Inflammatory macrophage treated with lipopolysaccharide for 1 hour (primary cell): Measurements from ENCODE around the gene FNBP1L.
"Not testable (repeated sequence)": the region's sequence is repeated elsewhere in the genome, so short reads cannot be mapped to it uniquely, and the experiment has no call there.

Experiments used
- DNase-seq, 2 donors: peaks; one replicate each; pipeline ENCODE4 v3.0.0-alpha.2; 2020 to 2022

FNBP1L gene

GRCh38 chr1:93537924-93538323 lies 90.0 kb downstream of the FNBP1L start:
- DNase-seq, result no peak

- DNase-seq, result no peak
Observed at GRCh38 chr1:93541045-93541444, 93.1 kb downstream of the FNBP1L start.

- no peak for DNase-seq
Observed at GRCh38 chr1:93542398-93542797, 94.5 kb downstream of the FNBP1L start.

DNA sequence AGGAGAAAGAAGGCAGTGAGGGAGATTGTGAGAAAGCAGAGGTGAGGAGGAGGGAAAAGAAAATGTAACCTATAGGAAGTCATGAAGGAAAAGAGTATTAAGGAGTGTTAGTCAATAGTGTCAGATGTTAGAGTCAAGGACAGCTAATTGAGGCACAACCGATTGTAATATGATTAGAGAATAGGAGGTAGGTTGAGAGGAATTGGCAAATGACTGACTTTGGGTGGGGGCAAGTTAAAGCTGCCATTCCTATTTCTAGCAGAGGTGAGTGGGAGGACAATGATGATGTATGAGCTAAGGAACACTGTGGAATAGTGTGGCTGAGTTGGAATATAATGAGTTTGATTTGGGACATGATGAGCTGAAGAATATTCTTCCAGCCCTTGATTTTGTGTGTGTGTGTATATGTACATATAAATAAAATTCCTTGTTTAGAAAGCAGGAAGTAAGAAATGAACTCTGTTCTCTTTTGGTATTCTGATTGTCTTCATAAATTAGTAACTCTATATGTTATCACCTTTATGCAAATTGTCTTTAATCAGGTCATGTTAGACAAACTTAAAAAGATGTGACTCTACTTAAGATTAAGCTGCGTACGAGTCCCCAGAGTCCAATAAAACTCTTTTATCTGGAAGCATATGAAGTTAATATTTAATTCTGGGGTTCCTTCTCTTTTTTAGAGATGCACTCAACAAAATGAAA lies 98.4 kb downstream of the FNBP1L start:
- DNase-seq, result no peak

- DNase-seq, result peak; percentile 36 to 42
Observed at GRCh38 chr1:93549131-93549530, 101.2 kb downstream of the FNBP1L start.

DNA sequence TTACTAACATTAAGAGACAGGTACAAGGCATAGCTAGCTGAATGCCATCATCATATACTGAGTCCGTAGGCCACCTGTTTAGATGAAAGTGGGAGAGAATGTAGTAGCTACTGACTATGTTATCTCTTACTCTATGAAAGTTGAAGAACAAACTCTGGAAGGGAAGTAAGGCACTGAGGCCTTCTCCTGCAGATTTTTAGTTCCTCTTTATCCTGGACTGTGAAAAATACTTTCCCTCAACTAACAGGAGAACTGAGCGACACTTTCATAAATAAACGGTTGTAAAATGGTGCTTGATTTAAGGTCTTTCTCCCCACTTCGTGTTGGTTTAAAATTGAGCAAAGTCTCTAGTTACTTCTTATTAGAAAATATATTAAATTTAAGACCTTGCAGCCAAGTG lies 101.9 kb downstream of the FNBP1L start:
- peak in 1 of 2 donors; percentile 19 for DNase-seq

DNA sequence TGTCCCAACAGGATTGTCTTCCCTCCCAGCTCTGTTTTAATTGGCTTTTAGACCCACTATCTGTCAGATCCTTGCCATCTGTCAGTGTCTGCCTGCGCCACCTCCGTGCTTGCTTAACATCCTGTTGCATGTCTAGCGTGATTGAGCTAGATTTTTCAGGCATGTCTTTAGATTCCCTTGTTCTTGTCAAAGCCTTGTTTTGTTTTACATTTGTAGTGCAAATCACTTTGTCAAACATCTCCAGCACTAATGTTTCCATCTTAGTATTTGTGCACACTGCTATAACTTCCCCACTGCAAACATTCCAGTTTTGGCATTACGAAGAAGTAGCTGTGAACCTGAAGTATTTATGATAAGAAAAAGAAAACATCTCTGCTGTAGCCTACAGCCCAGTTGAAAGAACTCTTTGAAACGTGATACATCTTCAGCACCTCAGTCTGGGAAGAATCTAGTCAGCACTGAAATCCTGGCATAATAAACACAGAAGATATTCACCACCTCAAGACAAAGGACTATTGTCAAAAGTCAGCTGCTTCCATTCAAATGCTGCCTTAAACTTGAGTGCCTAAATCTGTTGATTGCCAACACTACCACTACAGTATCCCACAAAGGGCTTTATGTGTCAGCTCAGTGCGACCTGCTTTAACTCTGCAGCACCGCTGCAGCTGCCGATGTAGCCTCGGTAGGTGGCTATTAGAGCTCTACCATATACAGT lies 105.0 kb downstream of the FNBP1L start:
- DNase-seq, result peak; percentile 31 to 41

DNA sequence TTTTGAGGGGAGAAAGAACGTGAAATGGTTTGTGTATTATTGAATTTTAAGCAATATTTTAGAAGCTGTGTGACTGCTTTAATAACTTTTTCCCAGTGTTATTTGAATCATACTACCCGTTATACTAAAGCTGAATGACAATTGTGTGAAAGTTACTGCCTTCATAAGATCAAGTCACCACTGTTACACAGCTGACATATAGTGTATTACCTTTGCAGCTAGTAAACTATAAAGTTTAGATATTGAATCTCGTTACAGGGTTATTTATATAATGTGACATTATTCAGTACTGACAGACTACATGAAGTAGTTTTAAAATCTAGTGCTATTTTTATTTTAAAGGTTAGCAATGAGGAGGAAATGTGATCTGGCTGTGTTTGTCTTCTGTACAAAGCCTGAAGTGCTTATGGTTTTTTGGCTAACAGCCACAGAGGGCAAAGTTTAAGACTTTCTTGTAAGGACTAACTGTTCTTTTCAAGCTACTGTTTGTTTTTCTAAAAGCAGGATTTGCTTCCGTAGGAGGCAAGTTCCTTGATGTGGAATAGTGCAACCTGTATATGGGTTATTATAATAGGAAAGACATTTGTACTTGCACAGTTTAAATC lies 106.1 kb downstream of the FNBP1L start:
- DNase-seq, result not testable (repeated sequence)

DNA sequence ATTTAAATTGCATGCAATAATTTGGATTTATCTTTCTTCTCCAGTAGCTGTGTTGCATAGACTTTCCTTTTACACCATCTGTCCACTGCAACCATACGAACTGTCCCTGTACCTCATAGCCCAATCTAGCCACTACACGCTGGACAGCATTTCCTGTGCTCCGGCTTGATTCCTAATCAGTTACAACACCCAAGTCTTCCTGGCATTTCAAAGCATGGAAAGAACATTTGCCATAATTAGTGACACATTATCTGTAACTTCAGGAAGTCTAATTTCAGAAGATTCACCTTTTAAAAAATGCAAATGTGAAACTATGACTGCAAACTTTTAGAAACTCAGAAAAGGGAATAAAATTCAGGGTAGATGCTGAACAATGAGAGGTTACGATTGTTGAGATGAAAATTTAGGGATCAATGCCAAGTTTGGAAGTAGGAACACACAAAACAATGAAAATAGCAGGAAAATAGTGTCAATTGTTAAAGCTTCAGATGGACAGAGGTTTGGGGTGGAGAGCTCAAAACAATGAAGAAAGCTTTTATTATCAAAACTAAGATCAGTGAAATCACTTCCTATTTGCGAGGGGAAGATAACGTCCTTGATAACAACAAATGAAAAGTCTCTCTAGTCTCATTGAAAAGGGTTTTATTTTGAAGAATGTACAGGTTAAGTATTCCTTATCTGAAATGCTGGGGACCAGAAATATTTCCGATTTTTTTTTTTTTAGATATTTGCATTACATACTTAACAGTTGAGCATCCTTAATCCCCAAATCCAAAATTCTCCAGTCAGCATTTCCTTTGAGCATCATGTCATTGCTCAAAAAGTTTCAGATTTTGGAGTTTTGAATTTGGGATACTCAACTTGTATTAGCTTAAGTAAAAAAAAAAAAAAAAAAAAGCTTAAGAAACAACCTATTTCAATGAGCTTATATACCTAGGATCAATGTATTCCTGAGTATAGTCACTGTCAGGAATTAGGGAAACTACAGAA lies 107.3 kb downstream of the FNBP1L start:
- DNase-seq, result no peak

- DNase-seq, result no peak
Observed at GRCh38 chr1:93556291-93556690, 108.4 kb downstream of the FNBP1L start.

- peak; percentile 27 to 53 for DNase-seq
Observed at GRCh38 chr1:93559045-93559444, 111.1 kb downstream of the FNBP1L start.

GRCh38 chr1:93559695-93560094 lies 111.8 kb downstream of the FNBP1L start:
- DNase-seq, result no peak

DNA sequence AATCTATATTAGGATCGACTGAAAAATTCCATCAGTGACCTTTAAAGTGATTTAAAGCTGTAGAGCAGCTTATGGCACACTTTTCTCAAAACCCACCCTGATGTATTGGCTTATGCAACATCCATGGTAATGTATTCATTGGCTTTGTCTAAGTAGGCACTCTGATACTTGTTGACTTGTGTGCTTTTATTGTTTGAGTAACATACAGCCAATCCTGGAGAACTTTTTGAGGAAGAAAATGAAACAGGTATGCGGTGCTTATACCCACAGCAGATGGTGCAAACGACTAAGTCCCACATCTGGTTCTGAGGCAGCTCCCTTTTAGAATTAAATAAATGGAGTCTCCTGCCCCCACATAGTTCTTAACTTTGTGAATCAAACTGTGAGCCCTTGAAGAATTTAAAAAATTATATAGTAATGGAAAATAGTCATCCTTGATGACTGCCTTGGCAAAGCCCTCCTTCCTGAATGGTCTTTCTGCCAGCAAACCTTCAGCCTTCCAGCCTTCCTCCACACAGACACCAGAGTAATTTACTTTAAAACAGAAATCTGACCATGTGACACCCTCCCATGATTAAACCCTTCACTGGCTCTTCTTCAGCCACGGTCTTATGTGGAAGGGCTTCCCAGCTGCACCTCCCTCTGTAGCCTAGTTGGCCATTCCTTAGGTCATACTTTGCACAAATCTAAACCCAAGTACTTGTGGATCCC lies 117.7 kb downstream of the FNBP1L start:
- no peak for DNase-seq

GRCh38 chr1:93566227-93566626 lies 118.3 kb downstream of the FNBP1L start:
- no peak for DNase-seq

DNA sequence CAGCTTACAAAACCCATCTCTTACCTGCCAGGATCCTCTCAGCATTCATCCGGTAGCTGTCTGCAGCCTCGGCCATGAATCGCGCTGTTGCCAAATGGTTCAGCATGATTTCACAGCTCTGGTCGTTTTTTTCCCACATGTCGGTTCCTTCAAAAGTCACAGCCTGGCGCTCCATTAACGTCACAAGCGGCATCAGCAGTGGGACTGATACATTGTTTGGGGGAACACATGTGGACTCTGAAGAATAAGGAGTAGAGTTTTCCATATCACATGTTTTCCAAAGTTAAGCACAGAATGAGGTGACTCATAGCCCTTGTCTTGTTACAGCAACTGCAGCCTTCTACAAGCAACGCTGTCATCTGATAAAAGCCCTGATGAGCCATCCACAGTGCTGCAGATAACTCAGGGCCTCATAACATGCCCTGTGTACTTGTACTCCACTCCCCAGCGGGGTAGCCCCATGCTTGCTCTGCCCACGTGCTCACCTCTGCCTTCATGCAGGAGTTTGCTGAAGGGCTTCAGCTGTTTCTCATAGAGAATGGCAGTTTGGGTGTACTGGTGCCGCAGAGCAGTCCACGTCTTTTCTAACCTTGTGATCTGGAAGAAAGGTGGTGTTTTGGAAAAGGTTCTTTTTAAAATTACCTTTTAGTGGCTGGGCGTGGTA lies 119.5 kb downstream of the FNBP1L start:
- DNase-seq, result peak; percentile 25 to 81

GRCh38 chr1:93569489-93569888 lies 121.6 kb downstream of the FNBP1L start:
- DNase-seq, result peak; percentile 46 to 91

DNA sequence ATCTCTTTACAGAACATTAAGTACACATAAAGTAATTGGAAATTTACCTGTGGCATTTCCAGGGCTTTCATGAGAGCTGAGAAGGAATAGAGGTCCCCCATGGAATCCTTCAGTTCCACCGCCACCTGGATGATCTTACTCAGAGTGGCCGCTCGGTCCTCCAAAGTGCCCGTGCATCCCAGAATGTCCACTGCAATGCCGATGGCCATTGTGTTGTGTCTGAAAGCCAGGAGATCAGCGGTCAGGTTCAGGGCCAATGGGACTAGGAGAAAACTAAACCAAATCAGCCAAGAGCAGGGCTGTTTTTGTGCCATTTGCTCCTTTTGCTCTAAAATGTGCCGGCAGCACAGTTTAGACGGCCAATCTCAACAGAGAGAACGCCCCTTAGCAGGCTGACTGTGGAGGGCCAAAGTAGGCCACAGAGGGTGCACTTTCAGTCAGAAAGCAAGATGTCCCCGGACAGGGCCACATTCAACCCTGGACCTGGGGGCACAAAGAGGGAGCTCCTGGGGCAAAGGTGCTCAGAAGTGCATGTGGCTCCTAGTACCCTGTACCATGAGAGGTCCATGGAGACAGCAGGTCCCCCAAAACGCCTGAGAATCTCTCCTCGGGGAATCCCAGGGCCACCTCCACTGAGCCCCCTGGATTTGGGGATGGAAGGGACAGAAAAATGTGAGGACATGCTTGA lies 123.8 kb downstream of the FNBP1L start:
- DNase-seq, result no peak

GRCh38 chr1:93573940-93574469 lies 126.1 kb downstream of the FNBP1L start:
- DNase-seq, result no peak

GRCh38 chr1:93574511-93574910 lies 126.6 kb downstream of the FNBP1L start:
- no peak for DNase-seq

GRCh38 chr1:93574991-93575390 lies 127.1 kb downstream of the FNBP1L start:
- DNase-seq, result no peak
